GM10266 (cell line): ENCODE results near the gene RIPK1.

Experiments used
- DNase-seq: peaks from one replicate; pipeline ENCODE4 v3.0.0; 2012; ENCODE audit errors: extremely low spot score
- CTCF ChIP-seq: IDR thresholded peaks from 2 replicates; pipeline ENCODE4 v1.5.1; 2012; ENCODE audit warnings: mild to moderate bottlenecking, low read depth; ENCODE audit not compliant: control insufficient read depth, insufficient read depth; ENCODE audit errors: missing control alignments

RIPK1 gene

GRCh38 chr6:3094815-3095214 is 26.5 kb downstream of the RIPK1 start:
- TF ChIP-seq CTCF = no peak
- no peak for DNase-seq

GRCh38 chr6:3102875-3103274 is 34.6 kb downstream of the RIPK1 start:
- no peak for DNase-seq
- TF ChIP-seq CTCF = no peak

GRCh38 chr6:3108746-3109414 is 40.6 kb downstream of the RIPK1 start:
- no peak for TF ChIP-seq CTCF
- no peak for DNase-seq

- no peak for TF ChIP-seq CTCF
- DNase-seq = no peak
Observed at GRCh38 chr6:3109761-3110160, 41.5 kb downstream of the RIPK1 start.

GRCh38 chr6:3114377-3114776 is 46.1 kb downstream of the RIPK1 start:
- no peak for DNase-seq
- TF ChIP-seq CTCF = no peak

GRCh38 chr6:3117912-3118352 is 49.6 kb downstream of the RIPK1 start:
- DNase-seq = no peak
- TF ChIP-seq CTCF = no peak

GRCh38 chr6:3118353-3119039 is 50.2 kb downstream of the RIPK1 start, which contains the start of gene BPHL:
BPHL (plus strand) TSS chr6:3118711; CDS start chr6:3118741, 30 bp downstream.
- peak; percentile 100 for DNase-seq
- no peak for TF ChIP-seq CTCF
